ENCODE data around the gene MEPCE. TPM values are rescaled to one million over a fixed set of nuclear protein-coding genes. Genes with fewer than 3 reads are reported as not detected.

Gene MEPCE
- total RNA-seq, 1 experiment from 2014 or later = 85.9 TPM

GRCh38 chr7:100389437-100390088, 40.1 kb upstream of the MEPCE start:
- intact Hi-C loops (cut with micrococcal nuclease; ENCODE audit: unreplicated experiment) = no loop called here
- no peaks in the 10 kb centered on the region for H3K27me3 ChIP-seq (replicated peaks; ENCODE audit: insufficient read depth, low read depth, low read length, poor library complexity)
- no peaks in the 10 kb centered on the region for H3K36me3 ChIP-seq (ENCODE audit: insufficient read depth, low read length, poor library complexity, severe bottlenecking)
- POLR2A ChIA-PET (ENCODE audit: low non-redundant PET) = no interaction called here
- CTCF ChIA-PET = interaction anchor here (0.5 kb wide), 1 partner anchor 76 kb away, joined by 3 read pairs; no protein-coding TSS in a partner anchor
- H3K9me3 ChIP-seq (ENCODE audit: low read depth, low read length, poor library complexity, severe bottlenecking) = no peaks in the 10 kb centered on the region
- DNase-seq (ENCODE audit: low spot score) = no peak
- no peak overlapping the region for H3K4me3 ChIP-seq (ENCODE audit: low read depth, low read length, poor library complexity, severe bottlenecking)
- no peaks in the 10 kb centered on the region for H3K4me1 ChIP-seq (ENCODE audit: insufficient read depth, low read length, poor library complexity, severe bottlenecking)
- no TSS peak for BruUV-seq (replicated peaks)
- H3K27ac ChIP-seq (ENCODE audit: low read depth, low read length, poor library complexity, severe bottlenecking) = no peak overlapping the region
- TF ChIP-seq EZH2 (IDR thresholded peaks at IDR 0.05; ENCODE audit: borderline replicate concordance, low read depth, low read length, poor library complexity, severe bottlenecking) (no peak), CTCF (conservative IDR thresholded peaks at IDR 0.05; ENCODE audit: low read depth, low read length) (no peak)

- no TSS peak for BruUV-seq (replicated peaks)
- TF ChIP-seq CTCF (conservative IDR thresholded peaks at IDR 0.05; ENCODE audit: low read depth, low read length) (no peak), EZH2 (IDR thresholded peaks at IDR 0.05; ENCODE audit: borderline replicate concordance, low read depth, low read length, poor library complexity, severe bottlenecking) (no peak)
- no peaks in the 10 kb centered on the region for H3K4me1 ChIP-seq (ENCODE audit: insufficient read depth, low read length, poor library complexity, severe bottlenecking)
- no peaks in the 10 kb centered on the region for H3K9me3 ChIP-seq (ENCODE audit: low read depth, low read length, poor library complexity, severe bottlenecking)
- no peak overlapping the region for H3K4me3 ChIP-seq (ENCODE audit: low read depth, low read length, poor library complexity, severe bottlenecking)
- no peak overlapping the region for H3K27ac ChIP-seq (ENCODE audit: low read depth, low read length, poor library complexity, severe bottlenecking)
- ChIA-PET CTCF (no interaction called here), POLR2A (ENCODE audit: low non-redundant PET) (no interaction called here)
- no peaks in the 10 kb centered on the region for H3K36me3 ChIP-seq (ENCODE audit: insufficient read depth, low read length, poor library complexity, severe bottlenecking)
- no peak for DNase-seq (ENCODE audit: low spot score)
- H3K27me3 ChIP-seq (replicated peaks; ENCODE audit: insufficient read depth, low read depth, low read length, poor library complexity) = no peaks in the 10 kb centered on the region
- intact Hi-C loops (cut with micrococcal nuclease; ENCODE audit: unreplicated experiment) = no loop called here
These were observed 39.2 kb upstream of the MEPCE start for GRCh38 chr7:100390286-100391009.

- no peaks in the 10 kb centered on the region for H3K9me3 ChIP-seq (ENCODE audit: low read depth, low read length, poor library complexity, severe bottlenecking)
- no peaks in the 10 kb centered on the region for H3K4me1 ChIP-seq (ENCODE audit: insufficient read depth, low read length, poor library complexity, severe bottlenecking)
- ChIA-PET POLR2A (ENCODE audit: low non-redundant PET) (no interaction called here), CTCF (no interaction called here)
- intact Hi-C loops (cut with micrococcal nuclease; ENCODE audit: unreplicated experiment) = no loop called here
- DNase-seq (ENCODE audit: low spot score) = no peak
- H3K27ac ChIP-seq (ENCODE audit: low read depth, low read length, poor library complexity, severe bottlenecking) = no peak overlapping the region
- H3K4me3 ChIP-seq (ENCODE audit: low read depth, low read length, poor library complexity, severe bottlenecking) = no peak overlapping the region
- TF ChIP-seq CTCF (conservative IDR thresholded peaks at IDR 0.05; ENCODE audit: low read depth, low read length) (no peak), EZH2 (IDR thresholded peaks at IDR 0.05; ENCODE audit: borderline replicate concordance, low read depth, low read length, poor library complexity, severe bottlenecking) (no peak)
- H3K36me3 ChIP-seq (ENCODE audit: insufficient read depth, low read length, poor library complexity, severe bottlenecking) = no peaks in the 10 kb centered on the region
- H3K27me3 ChIP-seq (replicated peaks; ENCODE audit: insufficient read depth, low read depth, low read length, poor library complexity) = no peaks in the 10 kb centered on the region
- no TSS peak for BruUV-seq (replicated peaks)
These were observed 36.3 kb upstream of the MEPCE start for GRCh38 chr7:100393233-100393905.
